Smooth muscle cell of the brain vasculature (primary cell): ENCODE data around the gene DTD2.

Experiments used
- DNase-seq: peaks from one replicate; pipeline ENCODE4 v3.0.0-alpha.2; 2012; ENCODE audit warnings: low read depth, low spot score

Gene DTD2

GRCh38 chr14:31405599-31406232, 51.6 kb downstream of the DTD2 start:
- DNase-seq, result no peak

GRCh38 chr14:31405106-31405505, 52.2 kb downstream of the DTD2 start:
- DNase-seq, result no peak

GRCh38 chr14:31403707-31404106, 53.6 kb downstream of the DTD2 start:
- no peak for DNase-seq

GRCh38 chr14:31402764-31403439, 54.4 kb downstream of the DTD2 start:
- no peak for DNase-seq

- no peak for DNase-seq
Observed at GRCh38 chr14:31401369-31401932, 55.9 kb downstream of the DTD2 start.

- no peak for DNase-seq
Observed at GRCh38 chr14:31400031-31400638, 57.2 kb downstream of the DTD2 start.
